NCI-H226 (cell line): ENCODE data around the gene FILIP1L.
A peak's percentile ranks its signal among the peaks of the same experiment; 100 is the strongest.

Source experiments
- DNase-seq: peaks from one replicate; pipeline ENCODE4 v3.0.0-alpha.2; 2015

Gene FILIP1L

DNA sequence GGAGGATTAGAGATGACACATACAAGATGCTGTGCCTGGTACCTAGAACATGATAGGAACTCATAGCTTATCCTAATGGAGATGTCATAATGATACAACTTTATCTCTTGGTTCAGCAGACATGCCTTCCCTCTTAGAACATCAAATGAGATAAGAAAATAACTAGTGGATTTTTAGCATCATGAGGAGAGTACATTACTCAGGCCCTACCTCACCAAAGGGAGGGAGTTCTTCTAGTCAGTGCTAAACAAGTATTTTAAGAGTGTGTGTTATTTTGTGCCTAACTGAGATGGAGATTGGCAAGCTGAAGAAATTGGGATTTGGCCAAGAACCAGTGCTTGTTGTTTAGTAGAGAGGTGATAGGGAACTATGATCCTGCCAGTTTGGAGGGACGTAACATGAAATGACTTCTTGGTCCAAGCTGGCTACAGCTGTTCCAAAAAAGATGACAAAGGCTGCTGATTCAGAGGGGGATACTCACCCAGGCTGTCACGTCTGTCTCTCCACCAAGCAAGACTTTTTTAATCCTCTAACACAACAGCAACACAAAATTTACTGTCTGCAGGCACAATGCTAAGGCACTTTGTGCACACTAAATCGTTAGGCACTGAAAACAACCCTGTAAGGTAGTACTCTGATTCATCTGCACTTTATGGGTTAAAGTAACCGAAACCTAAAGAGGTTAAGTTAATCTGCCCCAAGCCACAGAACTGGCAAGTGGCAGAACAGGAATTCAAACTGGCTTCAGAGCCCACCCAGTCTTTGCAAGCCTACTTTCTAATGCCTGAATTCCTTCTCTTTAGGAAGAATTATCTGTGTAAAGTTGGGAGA, 170.2 kb downstream of the FILIP1L start:
- DNase-seq, result peak; percentile 95

DNA sequence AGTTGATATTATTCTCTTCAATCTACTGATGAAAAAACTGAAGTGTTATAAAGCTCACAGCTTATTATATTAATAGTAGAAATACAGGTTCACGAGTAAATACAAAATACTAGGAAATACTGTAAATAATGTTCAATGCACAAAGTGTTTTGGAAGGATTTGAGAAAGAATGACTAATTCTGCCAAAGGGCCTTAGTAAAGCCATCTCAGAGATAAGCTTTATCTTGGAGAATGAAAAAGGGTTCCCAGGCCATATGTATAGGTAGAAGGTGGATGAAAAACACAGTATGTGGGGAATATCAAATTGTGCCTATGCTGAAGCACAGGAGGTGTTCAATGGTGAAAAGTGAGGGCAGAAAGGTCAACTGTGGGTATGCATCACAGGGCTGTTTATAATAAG, 173.1 kb downstream of the FILIP1L start:
- DNase-seq, result peak; percentile 53

DNA sequence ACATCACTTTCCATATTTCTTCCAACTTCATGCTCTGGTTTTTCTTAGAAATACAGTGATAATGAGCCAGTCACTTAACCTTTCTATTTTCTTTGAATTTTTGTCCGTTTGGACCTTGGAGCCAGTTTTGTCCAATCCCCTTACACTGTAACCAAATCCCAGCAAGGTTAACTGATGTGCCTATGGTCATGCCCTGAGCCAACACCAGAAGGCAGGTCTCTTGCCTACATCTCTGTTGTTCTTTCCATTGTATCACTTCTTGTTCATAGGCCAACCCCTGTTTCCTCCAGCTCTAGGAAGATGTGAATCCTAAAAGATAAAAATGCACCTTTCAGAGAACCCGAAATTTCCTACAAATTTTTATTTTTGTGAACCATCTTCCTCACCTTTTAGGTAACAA, 174.0 kb downstream of the FILIP1L start:
- DNase-seq, result no peak

DNA sequence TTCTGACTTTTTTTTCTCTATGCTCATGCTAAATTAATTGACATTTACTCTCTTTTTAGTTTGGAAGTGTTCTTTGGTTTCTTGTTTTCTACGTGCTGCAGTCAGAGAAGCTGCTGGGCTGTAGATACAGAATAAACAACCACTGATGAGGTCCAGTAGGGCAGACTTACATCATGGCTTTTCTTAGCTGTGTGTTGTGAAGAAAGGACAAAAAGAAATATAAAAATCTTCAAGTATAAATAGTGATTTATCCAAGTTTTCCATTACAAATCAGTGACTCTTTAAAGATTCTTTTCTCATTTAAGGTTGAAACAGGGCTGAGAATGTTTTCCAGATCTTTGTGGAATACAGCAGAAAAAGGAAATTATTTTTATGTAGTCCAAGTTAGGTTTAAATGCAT, 174.4 kb downstream of the FILIP1L start:
- DNase-seq, result no peak

DNA sequence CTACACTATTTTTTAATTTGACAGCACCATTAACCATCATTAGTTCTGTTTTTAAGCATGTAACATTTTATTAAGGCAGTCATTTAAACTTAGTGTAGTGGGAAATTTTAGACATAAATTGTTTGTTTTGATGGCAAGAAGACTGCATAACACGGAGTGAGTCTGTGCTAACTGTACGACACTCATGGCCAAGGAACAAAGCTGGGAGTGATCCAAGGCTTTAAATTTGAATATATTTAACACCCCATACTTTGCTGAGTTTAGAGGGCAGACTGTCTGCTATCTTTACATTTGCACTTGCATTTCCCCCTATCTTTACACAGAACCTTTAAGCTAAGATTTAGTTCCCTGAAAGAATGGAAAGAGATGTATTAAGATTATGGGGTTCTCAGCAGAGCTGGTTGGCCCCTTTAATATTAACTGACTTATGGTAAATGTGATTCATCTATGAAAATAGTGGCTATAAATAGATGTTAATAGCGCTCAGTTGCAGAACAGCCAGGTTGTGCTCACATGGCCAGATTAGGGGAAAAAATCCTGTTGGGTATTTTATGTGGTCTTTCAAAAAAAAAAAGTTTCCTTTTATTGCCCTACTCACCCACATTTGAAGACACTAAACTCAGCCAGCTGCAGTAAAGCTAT, 175.9 kb downstream of the FILIP1L start:
- DNase-seq, result no peak

DNA sequence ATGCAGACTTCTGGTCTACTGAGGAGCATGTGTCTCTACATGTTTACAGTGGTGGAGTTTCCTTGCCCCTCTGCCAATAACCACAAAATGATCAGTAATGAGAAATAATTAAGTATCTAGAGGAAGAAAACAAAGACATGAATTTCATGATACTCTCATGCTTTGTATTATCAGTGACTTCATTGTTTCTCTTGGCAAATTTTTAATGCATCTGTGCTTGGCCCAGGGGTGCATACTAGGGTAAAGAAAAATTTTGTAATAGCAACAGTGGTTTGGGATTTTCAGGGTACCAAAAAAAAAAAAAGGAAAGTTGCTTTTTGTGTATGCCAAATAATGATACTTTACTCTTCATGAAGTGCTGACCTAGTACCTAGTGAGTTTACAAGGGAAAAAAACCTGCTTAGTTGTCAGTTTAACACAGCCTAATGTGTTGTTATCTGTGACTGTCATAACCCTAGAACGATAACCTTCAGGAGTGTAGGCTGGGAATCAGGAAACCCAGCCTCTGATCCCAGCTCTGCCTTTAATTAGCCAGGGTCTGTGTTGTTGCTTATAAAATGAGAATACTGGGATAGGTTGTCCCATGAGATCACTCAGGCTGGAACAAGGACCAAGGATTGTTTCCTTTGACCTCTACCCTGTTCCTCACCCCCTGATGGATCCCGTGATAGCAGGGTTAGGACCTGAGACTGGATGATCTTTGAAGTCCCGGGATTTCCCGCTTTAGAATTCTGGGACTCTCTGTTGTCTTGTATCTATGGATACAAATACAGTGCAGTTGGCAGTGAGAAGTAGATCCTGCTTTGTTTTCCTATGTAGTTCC, 179.1 kb downstream of the FILIP1L start:
- DNase-seq, result peak; percentile 38

DNA sequence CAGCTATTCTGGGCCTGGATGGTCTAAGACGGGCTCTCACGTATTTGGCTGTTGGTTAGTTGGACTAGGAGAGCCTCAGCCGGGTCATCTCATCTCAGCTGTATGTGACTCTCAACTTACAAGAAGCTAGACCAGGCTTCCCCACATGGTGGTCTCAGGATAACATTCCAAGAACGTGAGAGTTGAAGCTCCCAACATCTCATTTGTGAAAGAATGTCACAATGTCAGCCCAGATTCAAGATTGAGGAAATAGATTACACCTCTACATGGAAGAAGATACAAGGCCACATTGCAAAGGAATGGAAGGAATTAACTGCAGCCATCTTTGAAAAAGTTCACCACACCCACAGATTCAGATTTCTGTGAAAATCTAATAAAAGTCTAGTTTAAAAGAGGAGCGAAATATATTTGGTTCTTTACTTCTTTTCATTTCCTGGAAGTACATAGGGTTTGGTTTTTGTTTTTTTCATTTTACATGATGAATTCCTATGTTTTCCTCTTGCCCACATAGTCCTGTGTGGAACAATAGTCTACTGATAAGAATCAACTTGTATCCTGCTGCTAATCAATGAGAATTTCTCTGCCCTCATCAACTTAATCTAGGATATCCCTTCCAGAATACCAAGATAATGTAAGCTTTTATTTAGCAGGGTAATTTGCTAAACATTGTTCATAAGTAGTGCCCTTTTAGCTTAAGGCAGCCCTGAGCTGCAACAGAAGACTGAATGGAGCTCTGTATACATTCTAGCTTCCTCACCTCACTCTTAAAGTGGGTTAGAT, 180.1 kb downstream of the FILIP1L start:
- DNase-seq, result no peak

DNA sequence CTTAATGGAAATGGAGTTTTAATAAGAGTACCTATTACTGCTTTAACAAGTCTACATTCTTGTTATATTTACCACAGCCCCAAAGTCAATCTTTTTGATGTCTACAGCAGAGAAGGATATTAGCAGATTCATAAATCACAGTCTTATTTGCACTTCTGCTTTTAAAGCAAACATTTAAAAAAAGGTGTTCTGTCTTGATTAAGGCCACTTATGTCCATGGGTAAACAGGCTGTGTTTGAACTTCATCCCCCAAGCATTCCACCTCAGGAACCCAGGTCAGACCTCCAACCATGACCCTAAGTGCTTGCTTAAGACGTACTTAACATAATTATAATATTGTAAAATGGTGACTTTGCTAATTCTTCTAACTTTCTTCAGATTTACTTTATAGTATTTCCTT, 183.2 kb downstream of the FILIP1L start:
- no peak for DNase-seq

DNA sequence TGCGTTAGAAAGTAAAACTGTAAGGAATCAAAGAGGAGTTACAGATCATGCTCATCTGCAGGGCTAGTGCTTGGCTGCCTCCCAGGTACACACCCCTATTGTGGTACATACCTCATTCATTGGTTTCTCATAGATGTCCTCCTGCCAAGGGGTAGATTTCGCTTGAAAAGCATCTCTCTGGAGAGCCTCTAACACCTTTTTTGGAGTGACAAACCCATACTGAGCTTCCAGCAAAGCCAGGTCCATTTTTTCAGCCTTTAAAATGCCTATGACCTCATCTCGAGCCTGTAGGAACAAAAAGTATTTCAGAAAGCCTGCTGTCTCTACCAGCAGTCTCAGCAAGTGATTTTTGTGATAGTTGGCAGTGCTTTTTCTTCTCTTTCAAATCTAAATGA, 184.6 kb downstream of the FILIP1L start:
- DNase-seq, result peak; percentile 62

DNA sequence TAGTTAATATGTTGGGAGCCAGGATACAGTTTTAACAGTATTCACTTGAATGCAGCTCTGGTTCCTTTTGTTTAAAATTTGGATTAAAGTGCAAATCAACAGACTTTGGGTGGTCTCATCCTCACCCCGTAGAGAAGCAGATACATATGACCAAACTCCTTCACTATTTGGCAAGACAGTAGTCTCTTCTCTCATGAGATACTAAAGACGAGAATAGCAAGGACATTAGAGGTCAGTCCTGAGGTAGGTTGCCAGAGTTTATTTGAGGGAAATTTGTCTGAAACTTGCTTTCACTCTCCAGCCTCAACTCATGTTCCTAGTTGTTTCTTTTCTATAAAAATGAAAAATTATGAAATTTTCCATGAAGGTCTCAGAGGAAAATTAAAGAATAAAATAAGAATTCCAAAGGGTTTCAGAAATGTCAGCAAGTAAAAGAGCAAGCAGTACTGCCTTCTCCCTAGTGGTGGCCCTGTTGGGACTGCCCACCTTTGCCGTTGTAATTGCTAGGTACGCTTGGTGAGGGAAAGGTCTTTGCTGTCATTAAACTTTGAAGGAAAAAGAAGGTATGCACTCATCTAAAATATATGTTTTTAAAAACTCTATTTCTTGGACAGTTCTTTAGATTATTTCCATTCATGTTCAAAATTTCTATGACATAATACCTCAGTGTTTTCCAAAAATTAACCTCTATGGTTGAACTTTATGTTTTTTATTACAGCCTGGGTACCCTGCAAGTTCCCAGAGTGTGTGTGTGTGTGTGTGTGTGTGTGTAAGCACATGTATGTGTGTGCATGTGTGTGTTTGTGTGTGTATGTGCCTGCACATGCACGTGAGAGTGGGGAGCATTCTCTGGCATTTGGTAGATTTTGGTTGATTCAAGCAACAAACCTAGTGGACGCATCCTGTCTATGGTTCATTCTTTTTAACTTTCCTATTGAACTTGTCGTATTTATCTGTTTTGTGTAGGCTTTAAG, 185.2 kb downstream of the FILIP1L start:
- DNase-seq, result no peak

DNA sequence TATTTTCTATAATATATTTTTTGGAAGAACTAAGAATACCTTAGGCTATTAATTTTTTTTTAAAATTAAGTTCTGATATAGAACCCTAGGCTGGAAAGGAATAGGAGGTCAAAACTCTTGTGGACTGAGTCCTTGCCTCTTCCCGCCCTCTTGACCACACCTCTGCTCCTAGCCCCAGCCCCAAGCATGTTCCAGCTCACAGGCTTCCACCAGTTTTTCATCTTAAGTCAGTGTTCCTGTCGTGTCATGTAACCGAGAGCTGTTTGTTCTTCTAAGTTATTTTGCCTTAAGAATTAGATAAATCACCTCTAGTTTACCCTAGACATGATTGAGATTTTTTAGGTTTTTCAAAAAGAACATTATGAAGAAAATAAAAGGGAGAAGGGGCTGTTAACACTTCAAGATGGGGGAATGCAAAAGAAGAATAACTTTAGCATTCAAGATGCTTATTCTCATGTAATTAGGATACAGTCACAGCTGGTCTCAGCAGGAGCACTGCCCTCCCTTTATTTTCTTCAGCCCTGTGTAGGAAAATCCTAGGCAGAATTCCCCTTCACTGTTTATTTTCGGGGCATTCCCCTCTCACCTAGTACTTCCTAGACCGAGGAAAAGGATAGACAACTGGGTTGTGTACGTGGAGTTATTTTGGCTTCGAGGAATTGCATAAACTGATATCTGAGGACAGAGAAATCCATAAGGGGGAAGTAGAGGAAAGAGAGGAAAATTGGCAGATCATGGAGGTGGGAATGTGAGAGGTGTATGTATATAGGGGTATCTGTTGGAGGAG, 186.4 kb downstream of the FILIP1L start:
- DNase-seq, result no peak

DNA sequence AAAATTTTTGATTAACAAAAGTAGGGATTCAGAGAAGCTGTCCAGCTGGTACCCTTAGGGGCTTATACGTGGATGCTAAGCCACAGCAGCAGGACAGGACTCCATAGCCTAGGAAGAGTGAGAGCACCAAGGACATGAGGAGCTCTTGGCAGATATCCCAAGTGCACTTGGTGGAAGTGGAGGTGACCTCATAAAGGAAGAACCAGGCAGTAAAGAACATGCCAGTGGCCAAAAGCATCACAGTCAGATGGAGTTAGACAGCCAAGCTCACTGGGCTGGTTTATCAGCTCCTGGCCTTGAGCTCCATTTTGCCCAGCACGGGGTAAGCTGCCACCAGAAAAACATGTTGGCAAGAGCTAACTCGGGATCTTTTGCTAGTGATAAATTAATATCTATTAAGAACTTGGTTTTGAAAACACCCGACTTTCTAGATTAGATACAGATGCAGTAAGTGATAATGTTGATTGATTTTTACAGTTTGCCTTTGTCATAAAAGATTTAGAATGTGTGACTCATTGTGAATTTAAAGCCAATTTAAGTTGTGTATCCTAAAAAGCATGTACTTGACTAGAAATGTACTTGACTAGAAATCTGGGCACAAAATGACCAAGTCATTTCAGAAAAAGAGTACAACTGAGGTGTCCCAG, 188.6 kb downstream of the FILIP1L start:
- DNase-seq, result peak; percentile 62

DNA sequence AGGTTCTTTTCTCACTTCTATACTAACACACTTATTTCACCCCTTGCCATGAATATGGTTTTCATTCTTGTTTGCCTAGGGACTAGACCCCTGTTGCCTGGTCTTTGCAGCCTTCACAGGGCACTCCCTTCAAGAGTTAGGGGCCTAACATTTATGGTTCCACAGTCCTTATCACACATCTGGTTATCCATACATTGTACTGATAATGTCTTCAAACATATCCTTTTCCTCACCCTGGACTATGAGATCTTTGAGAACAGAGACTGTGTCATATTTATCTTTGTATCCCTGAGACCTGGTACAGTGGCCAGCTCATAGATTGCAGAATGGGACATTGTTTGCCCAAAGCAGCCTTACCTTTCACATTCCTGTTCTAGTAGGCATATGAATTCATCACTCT, 190.4 kb downstream of the FILIP1L start:
- DNase-seq, result no peak

DNA sequence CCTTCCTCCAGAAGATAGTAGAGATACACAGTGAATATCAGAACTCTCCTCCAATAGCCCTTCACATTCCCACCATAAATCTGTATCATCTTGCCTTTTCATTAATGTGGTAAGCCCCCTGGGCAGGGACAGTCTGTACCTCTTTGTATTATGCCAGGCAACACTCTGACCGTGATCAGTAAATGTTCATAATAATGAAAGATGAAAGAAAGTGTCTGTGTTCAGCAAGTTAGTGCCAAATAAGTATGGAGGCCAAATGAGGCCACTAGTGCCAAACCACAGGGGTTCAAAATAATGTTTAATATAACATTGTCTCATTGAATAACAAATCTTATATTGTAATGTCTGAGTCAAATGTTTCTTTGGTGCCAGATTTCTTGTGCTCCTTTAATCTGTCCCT, 192.3 kb downstream of the FILIP1L start:
- no peak for DNase-seq

DNA sequence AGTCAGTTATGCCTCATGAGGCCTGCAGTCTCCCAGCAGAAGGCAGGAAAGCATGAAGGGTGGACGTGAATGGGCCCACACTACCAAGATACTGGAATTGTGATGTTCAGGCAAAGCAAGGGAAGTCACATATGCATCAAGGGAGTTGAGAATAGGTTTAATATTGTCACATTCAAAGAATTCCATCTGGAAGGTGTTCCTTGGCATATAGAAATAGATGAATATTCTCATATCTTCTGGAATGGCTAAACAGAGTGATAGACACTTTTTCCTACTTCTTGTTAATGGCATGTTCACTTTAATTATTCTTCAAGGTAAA, 193.0 kb downstream of the FILIP1L start:
- DNase-seq, result no peak

DNA sequence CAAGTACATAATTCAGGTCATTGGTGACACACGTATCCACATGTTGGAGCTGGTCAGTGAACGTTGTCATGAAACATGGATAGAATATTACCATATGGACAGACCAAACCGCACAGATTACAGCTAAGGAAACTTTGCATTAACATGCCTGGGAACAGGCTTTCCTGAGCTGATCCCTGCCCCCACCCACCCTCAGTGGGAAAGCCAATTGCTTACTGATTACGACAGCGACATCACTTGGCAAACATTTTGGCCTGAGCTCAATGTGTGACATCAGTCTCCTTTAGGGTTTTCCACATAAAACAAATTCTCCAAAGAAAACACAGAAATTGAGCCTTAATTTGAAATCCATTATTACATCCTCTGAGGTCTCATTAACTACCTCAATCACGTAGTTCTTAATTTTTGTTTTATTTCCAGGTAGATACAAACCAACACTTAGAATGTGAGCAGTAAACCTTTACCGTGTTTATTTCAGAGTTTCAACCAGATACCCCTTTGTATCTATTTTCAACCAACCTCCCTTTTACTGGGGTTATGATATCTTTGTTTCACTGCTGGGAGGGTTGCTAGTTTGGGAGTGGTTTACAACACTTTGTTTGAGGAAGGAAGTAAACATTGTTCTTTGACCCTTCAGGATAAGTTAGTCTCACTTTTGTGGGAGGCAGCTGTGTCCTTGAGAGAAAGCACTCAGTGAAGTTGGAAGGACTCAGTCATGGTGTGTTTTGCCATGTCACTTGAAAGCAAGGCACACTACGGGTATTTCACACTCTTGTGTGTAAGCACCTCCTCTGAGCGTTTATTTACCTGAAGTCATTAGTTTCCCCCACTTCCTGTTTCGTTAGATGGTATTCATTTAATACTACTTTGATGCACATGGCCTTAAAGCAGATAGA, 193.6 kb downstream of the FILIP1L start:
- peak; percentile 54 for DNase-seq

DNA sequence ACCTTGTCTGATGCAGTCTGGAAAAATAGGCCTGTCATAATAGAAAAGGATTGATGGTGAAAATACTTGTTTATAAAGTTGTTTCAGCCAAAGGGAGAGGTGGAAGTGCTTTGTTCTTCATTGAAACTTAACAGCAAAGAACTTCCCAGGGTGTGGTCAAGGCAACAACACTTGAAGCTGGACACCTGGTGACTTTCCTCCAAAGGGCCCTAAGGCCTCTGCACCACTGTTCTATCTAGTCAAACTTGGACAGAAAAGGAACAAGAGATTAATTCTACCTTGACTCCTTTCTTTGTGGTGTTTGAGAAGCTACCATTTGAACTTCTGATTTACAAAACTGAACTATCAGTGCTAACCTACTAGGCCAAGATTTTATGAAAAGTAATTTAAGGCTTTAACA, 194.6 kb downstream of the FILIP1L start:
- DNase-seq, result no peak

DNA sequence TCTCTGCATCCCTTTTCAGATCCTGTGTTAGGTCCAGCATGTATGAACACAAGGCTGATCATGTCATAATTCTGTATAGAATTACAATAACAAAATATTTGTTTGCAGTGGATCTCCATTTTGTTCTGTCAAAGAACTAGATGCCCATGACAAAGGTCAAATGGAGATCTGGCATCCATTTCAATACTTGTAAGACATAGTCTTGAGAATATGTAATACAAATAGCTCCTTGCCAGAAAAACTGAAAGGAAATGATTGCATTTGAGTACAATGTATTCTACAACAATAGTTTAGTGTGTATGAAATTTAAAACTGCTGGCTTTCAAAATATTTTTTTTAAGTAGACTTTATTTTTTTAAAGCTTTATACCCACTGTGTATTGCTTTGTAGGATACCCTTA, 195.6 kb downstream of the FILIP1L start:
- DNase-seq, result peak; percentile 29

DNA sequence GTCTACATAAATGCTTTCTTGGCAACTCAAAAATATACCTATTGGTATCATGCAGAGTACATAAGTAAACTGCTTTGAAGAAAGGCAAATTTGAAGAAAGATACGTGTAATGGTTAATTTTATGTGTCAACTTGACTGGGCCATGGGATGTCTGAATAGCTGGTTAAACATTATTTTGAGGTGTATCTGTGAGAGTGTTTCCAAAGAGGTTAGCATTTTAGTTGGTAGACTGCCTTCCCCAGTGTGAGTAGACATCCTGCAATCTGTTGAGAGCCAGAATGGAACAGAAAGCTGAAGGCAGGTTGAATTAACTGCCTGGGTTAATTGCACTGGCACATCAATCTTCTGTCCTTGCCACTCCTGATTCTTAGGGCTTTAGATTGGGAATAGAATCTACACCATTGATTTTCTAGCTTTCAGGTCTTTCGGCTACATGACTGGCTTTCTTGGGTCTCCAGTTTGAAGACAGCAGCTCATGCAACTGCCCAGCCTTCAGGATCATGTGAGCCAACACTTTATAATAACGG, 198.3 kb downstream of the FILIP1L start:
- no peak for DNase-seq
